ENCODE data around the gene URAD. TPM values are rescaled to one million over a fixed set of nuclear protein-coding genes. Genes with fewer than 3 reads are reported as not detected.
"Not testable (repeated sequence)": the region's sequence is repeated elsewhere in the genome, so short reads cannot be mapped to it uniquely, and the experiment has no call there.

URAD gene
- total RNA-seq, 1 donor from 2014 or later = not detected

GRCh38 chr13:28014301-28014700 lies 25.8 kb upstream of the URAD start:
- no peaks in the 10 kb centered on the region for H3K4me1 Mint-ChIP-seq (ENCODE audit: unreplicated experiment)
- no peak overlapping the region for H3K27ac Mint-ChIP-seq
- no peak overlapping the region for H3K4me3 Mint-ChIP-seq
- peaks cover 32% of the 10 kb centered on the region for H3K27me3 Mint-ChIP-seq
- DNase-seq (ENCODE audit: extremely low spot score, unreplicated experiment) = no peak
- no peak for TF ChIP-seq CTCF (conservative IDR thresholded peaks at IDR 0.05)
- no peaks in the 10 kb centered on the region for H3K36me3 Mint-ChIP-seq
- no peaks in the 10 kb centered on the region for H3K9me3 Mint-ChIP-seq

GRCh38 chr13:28013482-28013881 lies 25.0 kb upstream of the URAD start:
- no peak for DNase-seq (ENCODE audit: extremely low spot score, unreplicated experiment)
- H3K4me3 Mint-ChIP-seq = no peak overlapping the region
- H3K4me1 Mint-ChIP-seq (ENCODE audit: unreplicated experiment) = no peaks in the 10 kb centered on the region
- no peaks in the 10 kb centered on the region for H3K9me3 Mint-ChIP-seq
- no peak for TF ChIP-seq CTCF (conservative IDR thresholded peaks at IDR 0.05)
- no peaks in the 10 kb centered on the region for H3K36me3 Mint-ChIP-seq
- H3K27me3 Mint-ChIP-seq = peaks cover 34% of the 10 kb centered on the region
- no peak overlapping the region for H3K27ac Mint-ChIP-seq

GRCh38 chr13:28012896-28013295 lies 24.4 kb upstream of the URAD start:
- Mint-ChIP-seq H3K4me1 (ENCODE audit: unreplicated experiment) (no peaks in the 10 kb centered on the region), H3K9me3 (no peaks in the 10 kb centered on the region), H3K27me3 (peaks cover 31% of the 10 kb centered on the region), H3K4me3 (no peak overlapping the region), H3K27ac (no peak overlapping the region), H3K36me3 (no peaks in the 10 kb centered on the region)
- no peak for DNase-seq (ENCODE audit: extremely low spot score, unreplicated experiment)
- TF ChIP-seq CTCF (conservative IDR thresholded peaks at IDR 0.05) = no peak

- Mint-ChIP-seq H3K4me1 (ENCODE audit: unreplicated experiment) (no peaks in the 10 kb centered on the region), H3K27ac (no peak overlapping the region), H3K4me3 (no peak overlapping the region), H3K36me3 (no peaks in the 10 kb centered on the region), H3K9me3 (no peaks in the 10 kb centered on the region), H3K27me3 (peaks cover 33% of the 10 kb centered on the region)
- no peak for DNase-seq (ENCODE audit: extremely low spot score, unreplicated experiment)
- no peak for TF ChIP-seq CTCF (conservative IDR thresholded peaks at IDR 0.05)
Measured at GRCh38 chr13:28012383-28012782, 23.9 kb upstream of the URAD start.

- Mint-ChIP-seq H3K36me3 (no peaks in the 10 kb centered on the region), H3K4me3 (no peak overlapping the region), H3K4me1 (ENCODE audit: unreplicated experiment) (no peaks in the 10 kb centered on the region), H3K27me3 (peaks cover 28% of the 10 kb centered on the region), H3K27ac (no peak overlapping the region), H3K9me3 (no peaks in the 10 kb centered on the region)
- no peak for DNase-seq (ENCODE audit: extremely low spot score, unreplicated experiment)
- TF ChIP-seq CTCF (conservative IDR thresholded peaks at IDR 0.05) = no peak
Measured at GRCh38 chr13:28010046-28010445, 21.6 kb upstream of the URAD start.

GRCh38 chr13:28005016-28005415 lies 16.5 kb upstream of the URAD start:
- not testable (repeated sequence) for DNase-seq (ENCODE audit: extremely low spot score, unreplicated experiment); H3K4me1 Mint-ChIP-seq (ENCODE audit: unreplicated experiment); H3K9me3 Mint-ChIP-seq; H3K27ac Mint-ChIP-seq; H3K36me3 Mint-ChIP-seq; H3K4me3 Mint-ChIP-seq
- H3K27me3 Mint-ChIP-seq = peaks cover 16% of the 10 kb centered on the region

Measured in type B pancreatic cell (in vitro differentiated cells).